ENCODE results near the gene CLGN. TPM values are rescaled to one million over a fixed set of nuclear protein-coding genes. Genes with fewer than 3 reads are reported as not detected.

CLGN gene
- total RNA-seq, 1 donor from 2014 or later: 0.60 TPM

DNA sequence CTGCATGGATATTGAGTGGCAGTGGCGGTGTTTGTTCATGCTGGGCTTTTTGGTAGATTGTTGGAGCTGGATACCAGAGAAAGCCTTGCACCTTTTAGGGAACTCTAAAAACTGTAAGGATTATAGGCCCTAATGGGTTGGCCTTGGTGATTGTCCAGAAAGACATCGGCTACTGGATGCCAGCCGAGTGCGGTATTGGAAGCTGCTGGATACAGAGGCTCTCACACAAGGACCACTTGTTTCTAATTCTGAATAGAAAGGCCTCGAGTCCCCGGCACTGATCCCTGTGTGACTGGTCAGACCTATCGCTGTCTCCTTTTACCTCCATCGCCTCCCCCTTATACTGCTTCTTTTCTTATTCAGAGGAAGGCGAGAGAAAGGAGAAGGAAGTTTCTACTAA is 81.3 kb downstream of the CLGN start:
- no peak overlapping the region for H3K27ac Mint-ChIP-seq (ENCODE audit: unreplicated experiment)
- no peak overlapping the region for H3K4me3 Mint-ChIP-seq (ENCODE audit: unreplicated experiment)
- no peak for DNase-seq (ENCODE audit: low spot score)
- H3K27me3 Mint-ChIP-seq (ENCODE audit: low read depth): peaks cover 15% of the 10 kb centered on the region
- H3K36me3 Mint-ChIP-seq (ENCODE audit: low read depth): no peaks in the 10 kb centered on the region
- H3K9me3 Mint-ChIP-seq (ENCODE audit: low read depth): no peaks in the 10 kb centered on the region
- TF ChIP-seq, protein P1, sequence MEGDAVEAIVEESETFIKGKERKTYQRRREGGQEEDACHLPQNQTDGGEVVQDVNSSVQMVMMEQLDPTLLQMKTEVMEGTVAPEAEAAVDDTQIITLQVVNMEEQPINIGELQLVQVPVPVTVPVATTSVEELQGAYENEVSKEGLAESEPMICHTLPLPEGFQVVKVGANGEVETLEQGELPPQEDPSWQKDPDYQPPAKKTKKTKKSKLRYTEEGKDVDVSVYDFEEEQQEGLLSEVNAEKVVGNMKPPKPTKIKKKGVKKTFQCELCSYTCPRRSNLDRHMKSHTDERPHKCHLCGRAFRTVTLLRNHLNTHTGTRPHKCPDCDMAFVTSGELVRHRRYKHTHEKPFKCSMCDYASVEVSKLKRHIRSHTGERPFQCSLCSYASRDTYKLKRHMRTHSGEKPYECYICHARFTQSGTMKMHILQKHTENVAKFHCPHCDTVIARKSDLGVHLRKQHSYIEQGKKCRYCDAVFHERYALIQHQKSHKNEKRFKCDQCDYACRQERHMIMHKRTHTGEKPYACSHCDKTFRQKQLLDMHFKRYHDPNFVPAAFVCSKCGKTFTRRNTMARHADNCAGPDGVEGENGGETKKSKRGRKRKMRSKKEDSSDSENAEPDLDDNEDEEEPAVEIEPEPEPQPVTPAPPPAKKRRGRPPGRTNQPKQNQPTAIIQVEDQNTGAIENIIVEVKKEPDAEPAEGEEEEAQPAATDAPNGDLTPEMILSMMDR (IDR thresholded peaks at IDR 0.05): no peak
- peaks cover 4% of the 10 kb centered on the region for H3K4me1 Mint-ChIP-seq (ENCODE audit: low read depth)

DNA sequence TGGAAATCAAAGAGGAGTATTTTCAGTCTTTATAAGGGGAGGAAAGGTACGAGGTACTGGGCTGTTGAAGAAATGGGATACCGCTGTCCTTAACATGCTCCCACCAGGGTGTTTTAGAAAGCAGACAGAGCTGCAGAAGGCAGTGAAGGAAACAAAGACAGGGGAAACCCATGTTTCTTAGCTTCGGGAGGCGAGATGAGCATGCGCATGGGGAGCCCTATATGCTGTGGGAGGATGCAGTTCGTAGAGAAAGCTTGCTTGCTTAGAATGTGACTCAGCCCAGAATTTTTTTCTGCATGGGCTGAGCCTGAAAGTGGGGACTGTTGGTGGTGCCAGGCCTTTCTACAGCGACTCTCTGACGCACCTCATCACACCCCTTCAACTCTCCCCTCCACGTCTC is 82.8 kb downstream of the CLGN start:
- peaks cover 11% of the 10 kb centered on the region for H3K27me3 Mint-ChIP-seq (ENCODE audit: low read depth)
- TF ChIP-seq, protein P1 (IDR thresholded peaks at IDR 0.05): no peak
- no peaks in the 10 kb centered on the region for H3K36me3 Mint-ChIP-seq (ENCODE audit: low read depth)
- H3K9me3 Mint-ChIP-seq (ENCODE audit: low read depth): no peaks in the 10 kb centered on the region
- H3K4me1 Mint-ChIP-seq (ENCODE audit: low read depth): peaks cover 4% of the 10 kb centered on the region
- H3K27ac Mint-ChIP-seq (ENCODE audit: unreplicated experiment): no peak overlapping the region
- H3K4me3 Mint-ChIP-seq (ENCODE audit: unreplicated experiment): no peak overlapping the region
- no peak for DNase-seq (ENCODE audit: low spot score)

DNA sequence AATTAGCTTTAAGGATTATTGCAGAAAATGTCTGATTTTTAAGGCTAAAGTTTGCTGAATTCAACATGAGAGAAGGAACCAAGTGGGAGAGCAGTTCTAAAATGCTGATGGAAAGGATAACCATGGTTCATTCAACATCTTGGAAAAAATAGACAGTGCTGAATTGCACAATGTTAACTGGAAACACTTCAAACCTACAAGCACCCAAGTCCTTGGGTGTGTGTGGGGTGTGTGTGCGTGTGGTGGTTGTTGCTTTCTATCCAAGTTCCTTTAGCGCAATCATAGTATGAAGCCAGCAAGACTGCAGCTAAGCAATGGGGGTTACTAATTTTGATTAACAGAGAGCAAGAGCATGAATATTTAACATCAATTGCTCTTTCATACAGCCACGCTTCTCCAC is 83.3 kb downstream of the CLGN start:
- DNase-seq (ENCODE audit: low spot score): no peak
- Mint-ChIP-seq H3K27ac (ENCODE audit: unreplicated experiment) (no peak overlapping the region), H3K27me3 (ENCODE audit: low read depth) (peaks cover 8% of the 10 kb centered on the region), H3K36me3 (ENCODE audit: low read depth) (no peaks in the 10 kb centered on the region), H3K9me3 (ENCODE audit: low read depth) (no peaks in the 10 kb centered on the region), H3K4me3 (ENCODE audit: unreplicated experiment) (no peak overlapping the region), H3K4me1 (ENCODE audit: low read depth) (peaks cover 4% of the 10 kb centered on the region)
- TF ChIP-seq, protein P1 (IDR thresholded peaks at IDR 0.05): no peak

DNA sequence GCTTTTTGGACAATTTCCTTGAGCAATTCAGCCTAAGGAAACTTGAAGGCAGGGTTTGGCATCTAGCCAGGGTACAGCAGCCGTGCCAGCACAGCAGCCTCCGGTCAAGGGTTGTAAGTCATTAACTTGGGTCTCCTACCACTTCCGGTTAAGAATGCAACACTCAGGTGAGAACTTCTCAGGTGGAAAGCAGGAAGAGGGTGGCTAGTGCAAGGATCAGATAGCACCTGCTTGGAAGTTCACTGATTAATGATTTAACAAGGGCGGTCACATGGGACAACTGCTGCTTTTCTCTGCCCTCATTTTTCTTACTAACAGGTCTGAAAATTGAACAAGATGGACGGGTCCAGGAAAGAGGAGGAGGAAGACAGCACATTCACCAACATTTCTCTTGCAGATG is 84.1 kb downstream of the CLGN start:
- Mint-ChIP-seq H3K4me3 (ENCODE audit: unreplicated experiment) (no peak overlapping the region), H3K27me3 (ENCODE audit: low read depth) (peaks cover 8% of the 10 kb centered on the region), H3K9me3 (ENCODE audit: low read depth) (no peaks in the 10 kb centered on the region), H3K27ac (ENCODE audit: unreplicated experiment) (no peak overlapping the region), H3K4me1 (ENCODE audit: low read depth) (peaks cover 4% of the 10 kb centered on the region), H3K36me3 (ENCODE audit: low read depth) (no peaks in the 10 kb centered on the region)
- TF ChIP-seq, protein P1 (IDR thresholded peaks at IDR 0.05): no peak
- DNase-seq (ENCODE audit: low spot score): no peak

DNA sequence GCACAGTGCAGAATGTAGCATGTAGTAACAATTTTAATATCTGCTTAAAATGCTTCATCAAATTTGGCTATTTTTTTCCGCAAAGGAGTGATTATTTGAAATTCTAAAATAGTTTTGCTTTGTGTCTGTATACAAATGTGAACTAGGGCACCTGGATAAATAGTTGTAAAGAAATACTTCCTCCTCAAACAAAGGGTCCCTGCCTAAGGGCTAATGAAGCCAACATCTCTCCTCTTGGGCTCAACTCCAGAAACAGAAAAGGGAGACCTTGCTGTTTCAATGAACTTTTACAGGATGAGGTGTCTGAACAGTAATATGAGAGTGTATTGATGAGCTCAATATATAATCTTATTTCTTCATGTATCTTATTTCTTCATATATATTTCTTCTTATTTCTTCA is 84.8 kb downstream of the CLGN start:
- no peak overlapping the region for H3K4me3 Mint-ChIP-seq (ENCODE audit: unreplicated experiment)
- peaks cover 6% of the 10 kb centered on the region for H3K27me3 Mint-ChIP-seq (ENCODE audit: low read depth)
- H3K4me1 Mint-ChIP-seq (ENCODE audit: low read depth): peaks cover 4% of the 10 kb centered on the region
- TF ChIP-seq, protein P1 (IDR thresholded peaks at IDR 0.05): no peak
- no peak for DNase-seq (ENCODE audit: low spot score)
- no peaks in the 10 kb centered on the region for H3K36me3 Mint-ChIP-seq (ENCODE audit: low read depth)
- H3K27ac Mint-ChIP-seq (ENCODE audit: unreplicated experiment): no peak overlapping the region
- no peaks in the 10 kb centered on the region for H3K9me3 Mint-ChIP-seq (ENCODE audit: low read depth)

Other genes starting within 250 kb of the CLGN start
- gene SCOC, start 54.0 kb downstream of the CLGN start, total RNA-seq: 55.0 to 63.8 TPM (median 56.0 TPM) in 3 replicates
- not detected in 3 replicates for gene MGAT4D, start 70.6 kb upstream of the CLGN start, total RNA-seq
- gene ELMOD2, start 96.5 kb upstream of the CLGN start, total RNA-seq: 30.5 to 38.5 TPM (median 31.0 TPM) in 3 replicates
- gene UCP1, start 141.3 kb upstream of the CLGN start, total RNA-seq: not detected in 3 replicates